OCI-LY7 (cell line): Measurements from ENCODE around the gene CRTC1. TPM values are rescaled to one million over a fixed set of nuclear protein-coding genes. Genes with fewer than 3 reads are reported as not detected.
A peak's percentile ranks its signal among the peaks of the same experiment; 100 is the strongest.

ENCODE experiments used
- BruUV-seq: library from RNA; stranded (reverse); fragments of 400-500 nt; replicated peaks from 2 replicates; lab custom pipeline; 2021; lab: Mats Ljungman, UMichigan
- CTCF ChIA-PET: fragments of 300-600 bp; sonication (Branson Sonifier 250); formaldehyde crosslinking; loops from one replicate; lab custom pipeline; 2022; ENCODE audit warnings: antibody characterized with exemption; ENCODE audit not compliant: unreplicated experiment; lab: Charles Lee
- POLR2A ChIA-PET: fragments of 300-600 bp; sonication (Branson Sonifier 250); formaldehyde crosslinking; loops from one replicate; lab custom pipeline; 2022; ENCODE audit warnings: antibody characterized with exemption; lab: Charles Lee
- DNase-seq: peaks from one replicate; pipeline ENCODE4 v3.0.0-alpha.2; 2015; ENCODE audit warnings: low spot score
- H2AFZ ChIP-seq: fragments of 200-600 bp; sonication (generic), shearing (Covaris generic); 2 replicates; pipeline ENCODE4 v1.6.1; 2014; ENCODE audit warnings: mild to moderate bottlenecking, antibody characterized with exemption, low read length, moderate library complexity
- H3K27ac ChIP-seq: fragments of 200-600 bp; sonication (generic); 2 replicates; pipeline ENCODE4 v1.5.1; 2014; ENCODE audit warnings: mixed run types, low read depth, mild to moderate bottlenecking, moderate library complexity, low read length, inconsistent platforms; ENCODE audit not compliant: poor library complexity, severe bottlenecking
- H3K36me3 ChIP-seq: fragments of 200-600 bp; sonication (generic); 2 replicates; pipeline ENCODE4 v1.6.1; 2014; ENCODE audit warnings: mild to moderate bottlenecking, antibody characterized with exemption, low read length, moderate library complexity, mixed read lengths; ENCODE audit not compliant: insufficient read depth
- H3K4me1 ChIP-seq: fragments of 200-600 bp; sonication (generic); 2 replicates; pipeline ENCODE4 v1.5.1; 2014; ENCODE audit warnings: mild to moderate bottlenecking, low read length; ENCODE audit not compliant: insufficient read depth, poor library complexity, severe bottlenecking
- H3K4me2 ChIP-seq: fragments of 200-600 bp; sonication (generic); 2 replicates; pipeline ENCODE4 v1.6.1; 2014; ENCODE audit warnings: mild to moderate bottlenecking, low read length
- H3K4me3 ChIP-seq: fragments of 200-600 bp; sonication (generic); 2 replicates; pipeline ENCODE4 v1.5.1; 2014; ENCODE audit warnings: mild to moderate bottlenecking, low read depth, low read length; ENCODE audit not compliant: poor library complexity, severe bottlenecking
- H3K79me2 ChIP-seq: fragments of 200-600 bp; sonication (generic); 2 replicates; pipeline ENCODE4 v1.6.1; 2016; ENCODE audit warnings: low read depth, mild to moderate bottlenecking, low read length, moderate library complexity, mixed read lengths; ENCODE audit not compliant: insufficient read depth
- H3K9me2 ChIP-seq: fragments of 200-600 bp; sonication (generic); 2 replicates; pipeline ENCODE4 v1.6.1; 2016; ENCODE audit warnings: mild to moderate bottlenecking, low read length, mixed read lengths; ENCODE audit not compliant: insufficient read depth
- H3K9me3 ChIP-seq: fragments of 200-600 bp; sonication (generic); 2 replicates; pipeline ENCODE4 v1.6.1; 2014; ENCODE audit warnings: mild to moderate bottlenecking, mixed run types, low read length, mixed read lengths
- H4K20me1 ChIP-seq: fragments of 200-600 bp; sonication (generic); 2 replicates; pipeline ENCODE4 v1.6.1; 2014; ENCODE audit warnings: mild to moderate bottlenecking, antibody characterized with exemption, low read length, moderate library complexity, mixed read lengths; ENCODE audit not compliant: insufficient read depth
- CTCF ChIP-seq: fragments of 200-600 bp; sonication (generic); conservative IDR thresholded peaks from 2 replicates; pipeline ENCODE4 v1.5.1; 2014; ENCODE audit warnings: mild to moderate bottlenecking, antibody characterized with exemption, low read length, moderate library complexity, mixed read lengths
- EZH2phosphoT487 ChIP-seq: fragments of 200-600 bp; sonication (generic); IDR thresholded peaks from 2 replicates; pipeline ENCODE4 v1.6.1; 2018; ENCODE audit warnings: low read depth, borderline replicate concordance, mild to moderate bottlenecking, mixed run types, antibody characterized with exemption, low read length, moderate library complexity, mixed read lengths
- intact Hi-C: fragments of 100-400 bp; cut with micrococcal nuclease; formaldehyde crosslinking; loops from one replicate; pipeline ENCODE4 v1.10.0; 2022; ENCODE audit not compliant: unreplicated experiment
- total RNA-seq, 2 experiments: library from RNA; depleted of rRNA in 1 of 2; stranded (reverse); fragments of >200 nt in 1 of 2; shearing (Covaris generic) in 1 of 2; gene quantifications; 2 replicates each; pipeline ENCODE4 v1.2.3, GENCODE V29; 2014 to 2022

CRTC1 gene
- total RNA-seq, 2 experiments from 2014 or later: 4.1 to 10.3 TPM

- Histone ChIP-seq H3K36me3 (no peaks in the 10 kb centered on the region), H3K79me2 (no peaks in the 10 kb centered on the region), H3K4me1 (no peaks in the 10 kb centered on the region), H3K4me3 (no peak overlapping the region), H3K9me2 (no peaks in the 10 kb centered on the region), H3K27ac (no peak overlapping the region), H3K9me3 (no peaks in the 10 kb centered on the region), H3K4me2 (no peak overlapping the region), H4K20me1 (no peaks in the 10 kb centered on the region), H2AFZ (no peak overlapping the region)
- ChIA-PET POLR2A (no interaction called here), CTCF (no interaction called here)
- no TSS peak for BruUV-seq
- no peak for DNase-seq
- intact Hi-C loops: no loop called here
- no peak for TF ChIP-seq CTCF
- TF ChIP-seq EZH2phosphoT487: no peak
These were observed 95.5 kb downstream of the CRTC1 start for GRCh38 chr19:18778826-18779495.

- Histone ChIP-seq H3K4me2 (no peak overlapping the region), H3K9me2 (no peaks in the 10 kb centered on the region), H3K79me2 (no peaks in the 10 kb centered on the region), H3K4me1 (no peaks in the 10 kb centered on the region), H2AFZ (no peak overlapping the region), H3K4me3 (no peak overlapping the region), H4K20me1 (no peaks in the 10 kb centered on the region), H3K36me3 (no peaks in the 10 kb centered on the region), H3K27ac (no peak overlapping the region), H3K9me3 (no peaks in the 10 kb centered on the region)
- ChIA-PET POLR2A (no interaction called here), CTCF (no interaction called here)
- no peak for TF ChIP-seq EZH2phosphoT487
- intact Hi-C loops: no loop called here
- no TSS peak for BruUV-seq
- no peak for DNase-seq
These were observed 96.6 kb downstream of the CRTC1 start for GRCh38 chr19:18780081-18780480.

- Histone ChIP-seq H2AFZ (no peak overlapping the region), H4K20me1 (no peaks in the 10 kb centered on the region), H3K4me1 (no peaks in the 10 kb centered on the region), H3K27ac (no peak overlapping the region), H3K9me2 (no peaks in the 10 kb centered on the region), H3K4me2 (no peak overlapping the region), H3K9me3 (no peaks in the 10 kb centered on the region), H3K79me2 (no peaks in the 10 kb centered on the region), H3K4me3 (no peak overlapping the region), H3K36me3 (no peaks in the 10 kb centered on the region)
- no peak for TF ChIP-seq EZH2phosphoT487
- peak; percentile 65 for TF ChIP-seq CTCF
- ChIA-PET POLR2A (no interaction called here), CTCF (no interaction called here)
- peak; percentile 40 for DNase-seq
- no TSS peak for BruUV-seq
- intact Hi-C loops: no loop called here
These were observed 97.2 kb downstream of the CRTC1 start for GRCh38 chr19:18780631-18781030.
